ENCODE results near the gene PSMG2.
"Not testable (repeated sequence)": the region's sequence is repeated elsewhere in the genome, so short reads cannot be mapped to it uniquely, and the experiment has no call there.

Gene PSMG2

DNA sequence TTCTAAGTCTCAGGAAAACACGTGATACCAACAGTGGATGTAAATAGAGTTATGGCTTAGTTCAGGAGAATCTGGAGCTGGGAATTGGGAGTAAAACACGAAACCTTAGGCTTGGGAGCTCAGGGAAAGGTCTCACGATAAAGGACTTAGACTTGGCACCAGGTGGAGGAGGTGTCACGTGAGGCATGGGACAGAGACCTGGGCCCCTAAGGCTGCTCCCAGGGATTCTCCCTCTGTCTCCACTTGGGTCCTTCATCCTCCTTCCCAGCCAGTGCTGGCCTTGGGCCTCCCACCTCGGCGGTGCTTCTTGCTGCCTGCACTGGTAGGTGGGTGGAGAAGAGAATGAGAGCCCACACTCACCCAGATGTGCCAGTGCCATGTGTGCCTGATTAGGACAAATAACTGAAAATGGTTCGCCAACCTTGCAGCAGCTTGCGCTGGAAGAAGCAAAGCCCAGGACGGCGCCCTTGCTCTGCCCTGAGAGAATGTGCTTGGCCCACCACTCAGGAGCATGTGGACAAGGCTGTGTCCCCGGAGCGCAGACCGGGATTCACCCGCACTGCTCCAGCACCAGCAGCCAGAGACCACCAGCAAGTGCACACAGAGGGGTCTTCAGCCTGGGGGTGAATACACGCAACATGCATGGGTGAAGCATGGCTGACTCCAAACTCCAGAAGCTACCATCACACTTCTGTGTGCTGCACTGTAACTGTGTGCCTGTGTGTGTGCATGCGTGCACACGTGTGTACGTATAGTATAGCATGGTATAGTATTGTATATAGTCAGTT, 48.1 kb downstream of the PSMG2 start:
- TF ChIP-seq, protein P1, sequence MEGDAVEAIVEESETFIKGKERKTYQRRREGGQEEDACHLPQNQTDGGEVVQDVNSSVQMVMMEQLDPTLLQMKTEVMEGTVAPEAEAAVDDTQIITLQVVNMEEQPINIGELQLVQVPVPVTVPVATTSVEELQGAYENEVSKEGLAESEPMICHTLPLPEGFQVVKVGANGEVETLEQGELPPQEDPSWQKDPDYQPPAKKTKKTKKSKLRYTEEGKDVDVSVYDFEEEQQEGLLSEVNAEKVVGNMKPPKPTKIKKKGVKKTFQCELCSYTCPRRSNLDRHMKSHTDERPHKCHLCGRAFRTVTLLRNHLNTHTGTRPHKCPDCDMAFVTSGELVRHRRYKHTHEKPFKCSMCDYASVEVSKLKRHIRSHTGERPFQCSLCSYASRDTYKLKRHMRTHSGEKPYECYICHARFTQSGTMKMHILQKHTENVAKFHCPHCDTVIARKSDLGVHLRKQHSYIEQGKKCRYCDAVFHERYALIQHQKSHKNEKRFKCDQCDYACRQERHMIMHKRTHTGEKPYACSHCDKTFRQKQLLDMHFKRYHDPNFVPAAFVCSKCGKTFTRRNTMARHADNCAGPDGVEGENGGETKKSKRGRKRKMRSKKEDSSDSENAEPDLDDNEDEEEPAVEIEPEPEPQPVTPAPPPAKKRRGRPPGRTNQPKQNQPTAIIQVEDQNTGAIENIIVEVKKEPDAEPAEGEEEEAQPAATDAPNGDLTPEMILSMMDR (conservative IDR thresholded peaks at IDR 0.05; ENCODE audit: low read depth, low read length) = no peak
- no peak overlapping the region for H3K4me3 ChIP-seq (ENCODE audit: low read depth, low read length)
- no peak for DNase-seq (ENCODE audit: low read depth)

DNA sequence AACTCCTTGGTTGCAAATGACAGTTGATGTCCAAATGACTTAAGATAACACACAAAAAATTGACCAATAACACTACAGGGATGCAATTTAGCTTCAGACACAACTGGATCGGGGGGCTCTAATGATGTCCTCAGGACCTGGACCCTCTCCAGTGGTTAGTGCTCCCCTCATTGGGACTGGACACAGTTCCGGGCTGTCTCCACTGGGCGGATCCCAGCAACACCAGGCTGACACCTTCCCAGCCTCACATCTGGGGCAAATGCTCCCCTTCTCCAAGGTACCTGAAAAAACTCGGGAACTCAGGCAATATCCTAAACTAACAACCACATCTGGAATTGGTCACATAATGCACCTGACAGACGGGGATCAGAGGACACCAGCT, 48.7 kb downstream of the PSMG2 start:
- DNase-seq (ENCODE audit: low read depth) = no peak
- H3K4me3 ChIP-seq (ENCODE audit: low read depth, low read length) = no peak overlapping the region
- TF ChIP-seq, protein P1 (conservative IDR thresholded peaks at IDR 0.05; ENCODE audit: low read depth, low read length) = no peak

DNA sequence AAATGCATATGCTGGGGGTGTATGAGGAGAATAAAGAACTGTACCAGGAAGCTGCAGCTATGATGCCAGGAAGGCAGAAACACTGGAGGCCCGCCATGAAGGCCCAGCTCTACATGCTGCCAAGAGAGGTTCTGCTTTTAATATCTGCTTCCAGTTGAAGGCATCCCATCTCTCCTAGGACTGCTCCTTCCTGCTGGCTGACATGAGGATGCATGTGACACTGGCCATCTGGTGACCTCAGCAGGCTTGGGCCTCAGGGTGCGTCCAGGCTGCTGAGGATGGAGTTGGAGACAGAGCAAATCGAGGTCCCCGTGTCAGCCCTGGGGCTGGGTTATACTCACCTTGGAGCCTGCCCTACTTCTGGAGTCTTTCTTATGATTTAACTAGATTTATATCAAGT, 49.0 kb downstream of the PSMG2 start:
- TF ChIP-seq, protein P1 (conservative IDR thresholded peaks at IDR 0.05; ENCODE audit: low read depth, low read length) = no peak

DNA sequence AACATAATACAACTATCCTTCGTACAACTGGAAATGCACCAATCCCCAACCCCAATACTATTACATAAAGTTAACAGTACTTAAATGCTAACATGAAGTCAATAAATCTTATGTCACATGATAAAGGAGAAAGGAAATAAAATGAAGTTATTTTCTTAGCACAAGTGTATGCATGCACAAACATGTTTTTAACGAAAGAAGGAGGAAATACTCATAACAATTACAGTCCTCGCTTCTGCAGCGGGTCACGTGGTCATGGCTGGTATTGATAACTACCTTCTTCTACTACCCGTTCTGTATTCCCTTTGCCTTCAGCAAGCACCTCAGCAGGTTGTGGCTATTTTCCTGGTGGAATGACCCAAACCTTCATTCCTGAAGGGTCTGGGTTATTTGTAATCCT, 51.7 kb downstream of the PSMG2 start:
- H3K4me3 ChIP-seq (ENCODE audit: low read depth, low read length) = no peak overlapping the region
- DNase-seq (ENCODE audit: low read depth) = no peak
- TF ChIP-seq, protein P1 (conservative IDR thresholded peaks at IDR 0.05; ENCODE audit: low read depth, low read length) = no peak

More for the DNA sequence above, 49.0 kb downstream of the PSMG2 start:
- no peak overlapping the region for H3K4me3 ChIP-seq (ENCODE audit: low read depth, low read length)
- no peak for DNase-seq (ENCODE audit: low read depth)

DNA sequence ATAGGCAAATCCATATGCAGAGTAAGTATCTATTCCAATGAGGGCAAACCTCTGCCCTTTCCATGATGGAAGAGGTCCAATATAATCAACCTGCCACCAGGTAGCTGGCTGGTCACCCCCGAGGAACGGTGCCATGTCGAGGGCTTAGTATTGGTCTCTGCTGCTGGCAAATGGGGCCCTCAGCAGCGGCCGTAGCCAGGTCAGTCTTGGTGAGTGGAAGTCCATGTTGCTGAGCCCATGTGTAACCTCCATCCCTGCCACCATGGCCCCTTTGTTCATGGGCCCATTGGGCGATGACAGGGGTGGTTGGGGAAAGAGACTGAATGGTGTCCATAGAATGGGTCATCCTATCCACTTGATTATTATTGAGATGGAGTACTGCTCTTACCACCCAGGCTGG, 52.8 kb downstream of the PSMG2 start:
- not testable (repeated sequence) for DNase-seq (ENCODE audit: low read depth)

DNA sequence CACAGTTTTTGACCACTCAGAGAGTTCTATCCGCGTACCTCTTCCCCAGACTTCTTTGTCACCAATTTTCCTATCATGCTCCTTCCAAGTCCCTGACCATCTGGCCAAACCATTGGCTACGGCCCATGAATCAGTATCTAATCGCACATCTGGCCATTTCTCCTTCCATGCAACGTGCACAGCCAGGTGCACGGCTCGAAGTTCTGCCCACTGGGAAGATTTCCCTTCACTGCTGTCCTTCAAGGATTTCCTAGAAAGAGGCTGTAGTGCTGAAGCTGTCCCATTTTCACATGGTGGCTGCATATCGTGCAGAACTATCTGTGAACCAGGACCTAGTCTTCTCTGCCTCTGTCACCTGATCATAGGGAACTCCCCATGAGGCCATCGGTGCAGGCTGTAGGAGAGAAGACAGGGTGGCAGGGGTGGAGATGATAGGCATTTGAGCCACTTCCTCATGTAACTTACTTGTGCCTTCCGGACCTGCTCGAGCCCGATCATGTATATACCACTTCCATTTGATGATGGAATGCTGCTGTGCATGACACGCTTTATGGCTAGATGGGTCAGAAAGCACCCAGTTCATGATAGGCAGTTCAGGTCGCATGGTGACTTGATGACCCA, 53.9 kb downstream of the PSMG2 start:
- not testable (repeated sequence) for DNase-seq (ENCODE audit: low read depth); H3K4me3 ChIP-seq (ENCODE audit: low read depth, low read length)

More for the DNA sequence above, 52.8 kb downstream of the PSMG2 start:
- H3K4me3 ChIP-seq (ENCODE audit: low read depth, low read length) = not testable (repeated sequence)

DNA sequence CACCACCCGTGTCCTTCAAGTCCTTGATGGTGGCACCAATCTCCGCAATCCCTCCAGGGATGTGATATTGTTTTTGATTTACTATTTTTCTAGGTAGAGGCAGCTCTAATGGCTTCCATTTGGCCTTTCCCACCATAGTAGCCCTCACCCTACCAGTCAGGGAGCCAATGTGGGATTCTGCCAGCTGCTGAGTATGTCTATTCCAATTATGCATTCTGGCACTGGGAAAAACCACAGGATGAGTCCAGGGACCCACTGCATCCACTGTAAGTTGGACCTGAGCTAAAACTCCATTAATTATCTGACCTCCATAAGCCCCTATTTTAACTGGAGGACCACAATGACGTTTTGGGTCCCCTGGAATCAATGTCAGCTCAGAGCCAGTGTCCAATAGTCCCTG, 55.7 kb downstream of the PSMG2 start:
- H3K4me3 ChIP-seq (ENCODE audit: low read depth, low read length); DNase-seq (ENCODE audit: low read depth): not testable (repeated sequence)

DNA sequence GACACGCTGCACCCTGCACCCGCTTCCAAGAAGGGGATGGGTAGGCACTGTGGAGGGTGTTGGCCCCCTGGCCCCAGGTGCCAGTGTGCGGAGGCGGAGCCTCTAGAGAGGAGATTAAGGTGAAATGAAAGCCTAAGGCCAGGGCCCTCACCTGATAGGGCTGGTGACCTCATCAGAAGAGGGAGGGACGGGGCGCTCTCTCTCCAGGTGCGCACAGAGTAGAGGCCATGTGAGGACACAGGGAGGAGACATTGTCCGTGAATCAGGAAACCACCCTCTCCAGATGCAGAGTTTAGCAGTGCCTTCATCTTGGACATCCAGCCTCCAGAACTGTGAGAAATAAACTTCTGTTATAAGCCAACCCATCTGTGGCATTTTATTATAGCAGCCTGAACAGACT, 62.3 kb downstream of the PSMG2 start:
- H3K4me3 ChIP-seq (ENCODE audit: low read depth, low read length) = no peak overlapping the region
- no peak for DNase-seq (ENCODE audit: low read depth)
- TF ChIP-seq, protein P1 (conservative IDR thresholded peaks at IDR 0.05; ENCODE audit: low read depth, low read length) = no peak

Measured in choroid plexus epithelial cell (primary cell).